Small intestine (tissue), 7 donors: ENCODE measurements around the gene CHTF8. TPM values are rescaled to one million over a fixed set of nuclear protein-coding genes. Genes with fewer than 3 reads are reported as not detected.
"Not testable (repeated sequence)": the region's sequence is repeated elsewhere in the genome, so short reads cannot be mapped to it uniquely, and the experiment has no call there.

Experiments used
- DNase-seq, 2 donors: peaks; one replicate each; pipeline versions ENCODE4 v3.0.0 to v3.0.0-alpha.2; 2013
- FAIRE-seq: peaks from 2 replicates; lab custom pipeline; 2012; peaks lifted over from hg19 to GRCh38; lab: Jason Lieb, UNC
- H3K27ac ChIP-seq, 3 donors: one replicate each; pipeline ENCODE4 v1.5.1; 2013; ENCODE audit warnings: low read length in 2 of 3, mild to moderate bottlenecking in 2 of 3, control low read depth in 1 of 3, inconsistent platforms in 1 of 3, low read depth in 1 of 3, moderate library complexity in 1 of 3
- H3K27me3 ChIP-seq, 3 donors: one replicate each; pipeline ENCODE4 v1.6.1; 2013; ENCODE audit warnings: low read length in 3 of 3, inconsistent platforms in 1 of 3; ENCODE audit not compliant: control insufficient read depth in 3 of 3, insufficient read depth in 3 of 3
- H3K36me3 ChIP-seq, 3 donors: one replicate each; pipeline ENCODE4 v1.6.1; 2013; ENCODE audit warnings: low read length in 3 of 3, inconsistent platforms in 1 of 3, low read depth in 1 of 3, mild to moderate bottlenecking in 1 of 3, moderate library complexity in 1 of 3; ENCODE audit not compliant: control insufficient read depth in 3 of 3, insufficient read depth in 2 of 3
- H3K4me1 ChIP-seq, 3 donors: one replicate each; pipeline ENCODE4 v1.6.1; 2013; ENCODE audit warnings: low read length in 2 of 3, inconsistent platforms in 1 of 3, low read depth in 1 of 3, mild to moderate bottlenecking in 1 of 3, moderate library complexity in 1 of 3; ENCODE audit not compliant: control insufficient read depth in 3 of 3, insufficient read depth in 2 of 3
- H3K4me3 ChIP-seq, 3 donors: one replicate each; pipeline ENCODE4 v1.5.1; 2013; ENCODE audit warnings: low read length in 3 of 3, control low read depth in 1 of 3, inconsistent platforms in 1 of 3, low read depth in 1 of 3, mild to moderate bottlenecking in 1 of 3, moderate library complexity in 1 of 3
- H3K9me3 ChIP-seq, 2 donors: one replicate each; pipeline ENCODE4 v1.6.1; 2013; ENCODE audit warnings: low read depth in 1 of 2, low read length in 1 of 2; ENCODE audit not compliant: control insufficient read depth in 2 of 2, insufficient read depth in 1 of 2
- whole genome bisulfite sequencing, 3 donors: extraction: QIAGEN DNeasy Blood & Tissue Kit; methylation state at CpG; one replicate each; pipeline ENCODE4 v1.1.7; 2013; 5-methylcytosine and 5-hydroxymethylcytosine counted together
- polyA plus RNA-seq, 4 donors: library from polyadenylated mRNA; stranded (reverse) in 3 of 4; unstranded in 1 of 4; fragments of 200-250 nt in 3 of 4; fragments of 120-200 nt in 1 of 4; gene quantifications; one replicate each; pipeline versions ENCODE4 v1.2.1 to v1.2.3, GENCODE V29; 2013
- donor health status: healthy with polysubstance abuse.
- donor health status: control.
- donor health status: control.
- donor health status: Bipolar disorder and iron deficiency.
- donor health status: healthy.

Gene CHTF8
- polyA plus RNA-seq, 4 donors = 62.4 to 109 (median 74.6) TPM

DNA sequence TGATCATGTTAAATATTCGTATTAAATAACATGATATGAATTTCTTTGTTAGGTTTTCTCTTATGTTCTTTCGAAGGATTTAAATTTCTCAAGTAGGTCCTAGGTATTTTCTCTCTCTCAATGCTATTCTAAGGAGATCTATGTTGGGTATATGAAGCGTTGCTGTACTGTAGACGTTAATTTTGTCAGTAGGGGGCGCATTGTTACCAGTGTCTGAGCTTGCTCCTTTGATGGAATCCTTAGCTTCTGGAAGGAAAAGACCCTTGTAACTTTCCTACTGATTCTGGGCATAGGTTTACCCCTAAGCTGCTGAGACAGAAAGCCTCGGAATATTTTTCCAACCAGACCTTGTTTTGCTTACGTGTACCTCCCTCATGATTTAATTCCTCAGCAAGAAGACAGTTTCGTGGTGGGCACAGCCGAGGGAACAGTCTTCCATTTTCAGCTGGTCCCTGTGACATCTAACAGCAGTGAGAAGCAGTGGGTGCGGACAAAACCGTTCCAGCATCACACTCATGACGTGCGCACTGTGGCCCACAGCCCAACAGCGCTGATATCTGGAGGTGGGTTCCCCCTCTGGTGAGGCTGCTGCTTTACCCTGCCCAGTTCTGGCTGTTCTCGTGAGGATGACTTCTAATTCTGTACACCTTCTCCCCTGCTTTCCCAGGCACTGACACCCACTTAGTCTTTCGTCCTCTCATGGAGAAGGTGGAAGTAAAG lies 17.9 kb upstream of the CHTF8 start:
- FAIRE-seq (no peak), DNase-seq (peak; percentile 78)
- WGBS, 3 donors = 65 to 67% (median 67%) methylated on average over 16 of the region's 16 CpGs
- peaks cover 3 to 60% (median 9%) of the 10 kb centered on the region in 3 donors for H3K36me3 ChIP-seq
- H3K27ac ChIP-seq = no peak overlapping the region
- no peaks in the 10 kb centered on the region for H3K9me3 ChIP-seq
- no peaks in the 10 kb centered on the region for H3K4me1 ChIP-seq
- H3K4me3 ChIP-seq = no peak overlapping the region
- H3K27me3 ChIP-seq = no peaks in the 10 kb centered on the region

DNA sequence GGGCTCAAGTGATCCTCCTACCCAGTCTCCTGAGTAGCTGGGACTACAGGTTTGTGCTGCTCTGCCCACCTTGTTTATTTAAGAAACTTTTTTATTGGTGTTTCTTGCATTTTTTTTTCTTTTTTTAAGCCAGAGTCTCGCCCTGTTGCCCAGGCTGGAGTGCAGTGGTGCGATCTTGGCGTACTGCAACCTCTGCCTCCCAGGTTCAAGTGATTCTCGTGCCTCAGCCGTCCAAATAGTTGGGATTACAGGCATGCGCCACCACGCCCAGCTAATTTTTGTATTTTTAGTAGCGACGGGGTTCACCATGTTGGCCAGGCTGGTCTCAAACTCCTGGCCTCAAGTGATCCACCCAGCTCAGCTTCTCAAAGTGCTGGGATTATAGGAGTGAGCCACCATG lies 17.2 kb upstream of the CHTF8 start:
- not testable (repeated sequence) for H3K4me1 ChIP-seq, H3K4me3 ChIP-seq, FAIRE-seq, H3K9me3 ChIP-seq, H3K27me3 ChIP-seq, DNase-seq, H3K27ac ChIP-seq
- WGBS, 3 donors = 86 to 88% (median 86%) methylated on average over 9 of the region's 9 CpGs
- H3K36me3 ChIP-seq = peaks cover 3 to 60% (median 7%) of the 10 kb centered on the region in 3 donors

DNA sequence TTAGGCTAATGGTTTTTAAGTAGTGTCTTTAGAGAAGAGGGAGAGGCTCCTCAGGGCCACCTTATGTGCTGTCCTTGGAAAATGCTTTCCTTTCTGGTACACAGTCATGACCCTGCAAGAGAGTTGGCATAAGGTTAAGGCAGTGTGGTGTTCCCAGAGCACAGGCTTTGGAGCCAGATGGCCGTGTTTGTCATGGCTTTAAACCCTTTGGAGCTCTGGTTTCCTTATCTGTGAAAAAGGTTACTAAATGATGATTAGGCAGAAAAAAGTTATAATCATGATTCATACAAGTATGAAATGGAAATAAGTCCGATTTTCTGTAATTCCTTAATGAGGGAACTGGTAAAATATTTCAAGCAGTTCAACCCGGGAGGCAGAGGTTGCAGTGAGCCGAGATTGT lies 13.3 kb upstream of the CHTF8 start:
- Histone ChIP-seq H3K9me3 (no peaks in the 10 kb centered on the region), H3K4me1 (no peaks in the 10 kb centered on the region), H3K4me3 (no peak overlapping the region), H3K36me3 (peaks cover 3 to 62% (median 3%) of the 10 kb centered on the region in 3 donors), H3K27ac (no peak overlapping the region), H3K27me3 (no peaks in the 10 kb centered on the region)
- WGBS, 3 donors = 76 to 87% (median 87%) methylated on average over 4 of the region's 4 CpGs
- FAIRE-seq (no peak), DNase-seq (no peak)

DNA sequence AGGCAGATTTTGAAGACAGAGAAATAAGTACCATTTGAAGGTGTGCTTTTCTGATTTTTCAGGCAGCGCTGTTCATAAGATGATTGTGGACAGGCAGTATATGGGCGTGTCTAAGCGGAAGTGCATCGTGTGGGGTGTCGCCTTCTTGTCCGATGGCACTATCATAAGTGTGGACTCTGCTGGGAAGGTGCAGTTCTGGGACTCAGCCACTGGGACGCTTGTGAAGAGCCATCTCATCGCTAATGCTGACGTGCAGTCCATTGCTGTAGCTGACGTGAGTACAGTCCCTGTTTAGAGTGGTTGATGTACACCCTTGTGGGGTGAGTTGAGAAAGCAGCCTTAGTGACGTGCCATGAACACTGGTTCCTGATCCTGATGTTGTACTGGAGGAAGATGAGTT lies 10.7 kb upstream of the CHTF8 start:
- H3K4me3 ChIP-seq = no peak overlapping the region
- H3K27ac ChIP-seq = no peak overlapping the region
- peaks cover 3 to 63% (median 6%) of the 10 kb centered on the region in 3 donors for H3K36me3 ChIP-seq
- H3K4me1 ChIP-seq = no peaks in the 10 kb centered on the region
- DNase-seq (no peak), FAIRE-seq (no peak)
- no peaks in the 10 kb centered on the region for H3K9me3 ChIP-seq
- H3K27me3 ChIP-seq = no peaks in the 10 kb centered on the region
- WGBS, 3 donors = 88 to 93% (median 91%) methylated on average over 11 of the region's 11 CpGs

DNA sequence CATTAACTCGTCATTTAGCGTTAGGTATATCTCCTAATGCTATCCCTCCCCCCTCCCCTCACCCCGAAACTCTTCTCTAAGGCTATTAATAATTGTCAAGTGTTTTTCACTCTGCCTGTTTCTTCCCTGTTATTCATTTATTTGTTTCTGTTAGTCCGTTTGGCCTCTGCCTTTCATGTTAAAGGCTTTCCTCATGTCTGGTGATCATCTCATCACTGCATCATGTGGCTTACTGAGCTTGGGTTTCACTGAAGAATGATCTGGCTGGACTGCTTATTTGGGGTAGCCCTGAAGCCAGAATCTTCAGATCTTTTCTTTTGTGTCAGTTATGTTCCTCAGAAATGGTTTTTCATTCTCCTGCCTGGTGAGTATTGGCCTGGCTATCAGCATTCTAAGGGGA lies 9.5 kb upstream of the CHTF8 start:
- Histone ChIP-seq H3K4me3 (no peak overlapping the region), H3K27me3 (no peaks in the 10 kb centered on the region), H3K4me1 (no peaks in the 10 kb centered on the region), H3K36me3 (peaks cover 3 to 58% (median 6%) of the 10 kb centered on the region in 3 donors), H3K9me3 (no peaks in the 10 kb centered on the region), H3K27ac (no peak overlapping the region)
- no peak for DNase-seq
- no peak for FAIRE-seq
- WGBS, 3 donors = 92 to 96% (median 95%) methylated on average over 4 of the region's 4 CpGs

DNA sequence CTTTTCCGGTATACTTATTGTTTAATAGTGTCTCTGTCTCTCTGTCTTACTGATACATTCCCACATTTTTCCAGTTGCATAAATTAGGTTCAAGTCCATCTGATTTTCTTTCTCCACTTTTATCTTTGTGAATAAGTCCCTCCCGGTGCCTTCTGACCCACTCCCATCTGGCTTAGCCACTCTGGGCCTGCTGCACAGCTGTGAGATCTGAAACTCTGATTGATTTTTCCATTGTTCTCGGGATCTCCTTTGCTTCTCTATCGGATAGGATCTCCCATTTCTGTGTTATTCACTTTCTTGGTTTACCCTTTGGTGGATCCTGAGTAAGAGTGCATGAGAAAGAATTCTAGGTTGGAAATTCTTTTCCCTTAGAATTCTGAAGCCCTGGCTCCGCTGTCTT lies 8.6 kb upstream of the CHTF8 start:
- Histone ChIP-seq H3K27ac (no peak overlapping the region), H3K4me3 (no peak overlapping the region), H3K4me1 (no peaks in the 10 kb centered on the region), H3K9me3 (no peaks in the 10 kb centered on the region), H3K36me3 (peaks cover 3 to 64% (median 6%) of the 10 kb centered on the region in 3 donors), H3K27me3 (no peaks in the 10 kb centered on the region)
- 91 to 95% (median 92%) methylated on average over 5 of the region's 5 CpGs for WGBS, 3 donors
- DNase-seq (no peak), FAIRE-seq (no peak)

DNA sequence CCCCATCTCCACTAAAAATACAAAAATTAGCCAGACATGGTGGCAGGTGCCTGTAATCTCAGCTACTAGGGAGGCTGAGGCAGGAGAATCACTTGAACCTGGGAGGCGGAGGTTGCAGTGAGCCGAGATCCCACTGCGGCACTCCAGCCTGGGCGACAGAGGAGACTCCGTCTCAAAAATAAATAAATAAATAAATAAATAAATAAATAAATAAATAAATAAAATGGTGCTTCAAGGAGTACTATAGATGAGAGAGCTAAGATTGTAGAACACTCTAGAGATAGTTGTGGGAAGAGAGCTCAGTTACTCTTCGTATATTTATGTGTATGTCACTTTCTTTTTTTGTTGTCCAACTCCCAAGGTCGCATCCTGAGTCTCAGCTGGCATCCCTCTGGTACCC lies 7.1 kb upstream of the CHTF8 start:
- not testable (repeated sequence) for H3K9me3 ChIP-seq, FAIRE-seq, H3K4me3 ChIP-seq, H3K27ac ChIP-seq, DNase-seq, H3K27me3 ChIP-seq, H3K4me1 ChIP-seq
- WGBS, 3 donors = 94 to 98% (median 95%) methylated on average over 7 of the region's 7 CpGs
- peaks cover 3 to 58% (median 6%) of the 10 kb centered on the region in 3 donors for H3K36me3 ChIP-seq

DNA sequence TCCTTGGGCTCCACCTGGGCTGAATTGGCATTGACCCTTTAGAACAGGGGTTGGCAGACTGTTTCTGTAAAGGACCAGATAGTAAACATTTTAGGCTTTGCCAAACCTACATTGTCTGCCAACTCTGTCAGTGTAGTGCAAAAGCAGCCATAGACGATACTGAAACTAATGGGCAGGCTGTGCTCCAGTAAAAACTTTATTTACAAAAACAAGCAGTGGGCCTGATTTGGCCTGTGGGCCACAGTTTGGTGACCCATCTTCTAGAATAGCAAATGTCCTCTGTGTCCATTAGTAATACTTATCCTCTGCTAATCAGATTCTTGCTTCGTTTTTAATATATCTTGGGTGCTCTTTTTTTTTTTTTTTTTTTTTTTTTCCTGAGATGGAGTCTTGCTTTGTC lies 6.2 kb upstream of the CHTF8 start:
- no peak overlapping the region for H3K27ac ChIP-seq
- peaks cover 0 to 8% (median 1%) of the 10 kb centered on the region in 3 donors for H3K4me1 ChIP-seq
- no peak for DNase-seq
- no peaks in the 10 kb centered on the region for H3K27me3 ChIP-seq
- H3K9me3 ChIP-seq = no peaks in the 10 kb centered on the region
- no peak for FAIRE-seq
- H3K4me3 ChIP-seq = no peak overlapping the region
- peaks cover 3 to 50% (median 6%) of the 10 kb centered on the region in 3 donors for H3K36me3 ChIP-seq
- 82 to 88% (median 87%) methylated on average over 2 of the region's 2 CpGs for WGBS, 3 donors
